T follicular helper cell (primary cell): Measurements from ENCODE around the gene IQGAP1.

Source experiments
- DNase-seq: peaks from one replicate; pipeline ENCODE4 v3.0.0-alpha.2; 2020; ENCODE audit warnings: low read depth

IQGAP1 gene

GRCh38 chr15:90436952-90437351 is 48.9 kb downstream of the IQGAP1 start:
- no peak for DNase-seq

- no peak for DNase-seq
Observed at GRCh38 chr15:90437516-90437915, 49.5 kb downstream of the IQGAP1 start.

- DNase-seq, result no peak
Observed at GRCh38 chr15:90439946-90440345, 51.9 kb downstream of the IQGAP1 start.

- no peak for DNase-seq
Observed at GRCh38 chr15:90441027-90441426, 53.0 kb downstream of the IQGAP1 start.

- DNase-seq, result no peak
Observed at GRCh38 chr15:90442423-90442822, 54.4 kb downstream of the IQGAP1 start.

DNA sequence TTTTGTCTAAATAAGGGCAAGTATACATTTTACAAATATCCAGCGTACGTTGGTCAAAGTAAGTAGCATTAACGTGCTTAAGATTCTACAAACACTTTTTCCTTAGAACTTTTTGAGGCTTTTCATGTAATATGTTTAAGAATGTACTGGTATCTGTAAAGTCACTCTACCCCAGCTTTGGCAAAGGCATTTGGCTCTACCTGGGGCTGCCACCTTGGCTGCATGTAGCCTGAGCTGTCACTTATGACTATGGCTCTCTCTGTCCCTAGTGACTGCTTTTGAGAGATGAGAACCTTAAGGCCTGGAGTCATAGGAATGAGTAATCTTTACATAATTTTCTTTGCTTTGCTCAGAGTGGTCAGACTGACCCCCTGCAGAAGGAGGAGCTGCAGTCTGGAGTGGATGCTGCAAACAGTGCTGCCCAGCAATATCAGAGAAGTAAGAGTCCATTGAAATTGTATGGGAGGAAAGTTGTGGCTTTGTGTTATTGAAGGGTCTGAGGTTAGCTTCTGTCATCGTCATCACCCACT is 61.2 kb downstream of the IQGAP1 start:
- no peak for DNase-seq

DNA sequence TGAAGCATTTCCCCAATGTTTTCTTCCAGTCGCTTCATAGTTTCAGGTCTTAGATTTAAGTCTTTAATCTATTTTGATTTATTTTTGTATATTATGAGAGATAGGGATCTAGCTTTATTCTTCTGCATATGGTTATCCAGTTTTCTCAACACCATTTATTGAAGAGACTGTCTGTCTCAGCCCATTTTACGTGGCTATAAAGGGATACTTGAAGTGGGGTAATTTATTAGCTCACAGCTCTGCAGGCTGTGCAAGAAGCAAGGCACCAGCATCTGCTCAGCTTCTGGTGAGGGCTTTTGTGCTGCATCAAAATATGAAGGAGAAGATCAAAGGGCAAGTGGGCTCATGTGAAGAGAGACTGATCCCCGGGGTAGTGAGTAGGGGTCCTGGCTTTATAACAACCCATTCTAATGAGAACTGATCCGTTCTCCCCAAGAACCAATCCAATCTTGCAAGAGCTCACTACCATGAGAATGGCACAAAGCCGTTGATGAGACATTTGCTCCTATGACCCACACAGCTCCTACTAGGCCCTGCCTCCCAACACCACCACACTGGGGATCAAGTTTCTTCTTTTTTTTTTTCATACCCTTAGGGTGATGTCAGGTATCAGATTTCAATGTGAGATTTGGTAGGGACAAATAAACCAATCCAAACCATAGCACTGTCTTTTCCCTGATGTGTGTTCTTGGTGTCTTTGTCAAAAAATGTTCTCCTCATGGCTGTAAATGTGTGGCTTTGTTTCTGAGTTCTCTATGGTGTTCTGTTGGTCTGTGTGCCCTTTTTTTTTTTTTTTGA is 63.2 kb downstream of the IQGAP1 start:
- DNase-seq, result no peak

- no peak for DNase-seq
Observed at GRCh38 chr15:90456236-90456635, 68.2 kb downstream of the IQGAP1 start.

DNA sequence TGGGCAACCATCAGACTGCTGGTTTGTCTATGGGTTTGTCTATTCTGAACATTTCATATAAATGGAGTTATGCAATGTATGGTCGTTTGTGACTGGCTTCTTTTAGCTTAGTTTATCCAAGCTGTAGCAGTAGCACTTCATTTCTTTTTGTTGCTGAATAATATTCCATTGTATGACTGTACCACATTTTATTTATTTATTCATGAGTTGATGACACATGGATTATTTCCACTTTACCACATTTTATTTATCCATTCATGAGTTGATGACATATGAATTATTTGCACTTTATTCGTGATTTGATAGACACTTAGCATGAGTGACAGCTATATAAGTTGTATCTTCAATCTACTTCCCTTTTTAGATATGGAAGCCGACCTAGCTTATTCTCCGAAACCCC is 70.0 kb downstream of the IQGAP1 start:
- no peak for DNase-seq

GRCh38 chr15:90459368-90459767 is 71.3 kb downstream of the IQGAP1 start:
- no peak for DNase-seq

DNA sequence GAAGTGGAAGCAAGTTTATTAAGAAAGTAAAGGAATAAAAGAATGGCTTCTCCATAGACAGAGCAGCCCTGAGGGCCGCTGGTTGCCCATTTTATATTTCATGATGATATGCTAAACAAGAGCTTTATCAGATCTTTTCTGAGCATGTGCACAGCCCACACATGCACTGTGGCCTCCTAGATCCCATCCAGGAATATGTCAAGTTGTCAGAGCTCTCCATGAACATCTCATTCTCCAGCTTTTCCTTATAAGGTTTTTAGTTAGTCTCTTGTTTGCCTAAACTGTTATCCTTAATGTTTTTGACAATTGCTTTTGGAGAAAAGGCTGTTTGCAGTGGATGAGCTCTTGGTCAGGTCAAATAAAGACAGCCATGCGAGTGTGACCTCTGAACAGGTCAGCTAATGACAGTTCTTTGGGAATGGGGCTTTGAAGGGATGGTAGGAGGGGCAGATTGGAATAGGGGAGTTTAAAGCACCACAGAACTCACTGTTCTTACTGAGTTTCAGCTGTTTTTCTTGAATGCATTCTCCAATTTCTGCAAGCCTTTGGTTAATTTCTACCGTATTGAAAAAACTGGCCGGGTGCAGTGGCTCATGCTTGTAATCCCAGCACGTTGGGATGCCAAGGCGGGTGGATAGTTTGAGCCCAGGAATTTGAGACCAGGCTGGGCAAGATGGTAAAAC is 72.2 kb downstream of the IQGAP1 start:
- DNase-seq, result no peak

- no peak for DNase-seq
Observed at GRCh38 chr15:90463381-90463780, 75.3 kb downstream of the IQGAP1 start.

GRCh38 chr15:90465140-90465929 is 77.3 kb downstream of the IQGAP1 start:
- DNase-seq, result no peak

DNA sequence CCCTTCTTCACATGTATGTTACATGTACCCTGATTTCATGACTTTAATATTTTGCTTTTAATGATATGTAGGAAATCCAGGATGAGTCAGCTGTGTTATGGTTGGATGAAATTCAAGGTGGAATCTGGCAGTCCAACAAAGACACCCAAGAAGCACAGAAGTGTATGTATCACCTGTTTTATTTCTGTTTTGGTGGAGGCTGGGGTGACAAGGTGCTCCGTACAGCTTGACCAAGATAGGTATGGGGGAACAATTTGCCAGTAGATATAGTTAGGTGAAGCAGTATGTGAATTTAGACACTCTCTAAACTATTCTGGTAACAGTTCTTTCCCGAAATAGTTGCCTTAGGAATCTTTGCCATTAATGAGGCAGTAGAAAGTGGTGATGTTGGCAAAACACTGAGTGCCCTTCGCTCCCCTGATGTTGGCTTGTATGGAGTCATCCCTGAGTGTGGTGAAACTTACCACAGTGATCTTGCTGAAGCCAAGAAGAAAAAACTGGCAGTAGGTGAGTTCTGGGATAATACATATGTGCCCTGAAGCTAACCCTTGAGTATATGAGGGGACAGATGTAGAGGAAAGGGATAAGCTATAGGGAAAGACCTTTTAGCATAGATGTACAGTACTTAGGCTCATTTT is 78.0 kb downstream of the IQGAP1 start:
- DNase-seq, result no peak

DNA sequence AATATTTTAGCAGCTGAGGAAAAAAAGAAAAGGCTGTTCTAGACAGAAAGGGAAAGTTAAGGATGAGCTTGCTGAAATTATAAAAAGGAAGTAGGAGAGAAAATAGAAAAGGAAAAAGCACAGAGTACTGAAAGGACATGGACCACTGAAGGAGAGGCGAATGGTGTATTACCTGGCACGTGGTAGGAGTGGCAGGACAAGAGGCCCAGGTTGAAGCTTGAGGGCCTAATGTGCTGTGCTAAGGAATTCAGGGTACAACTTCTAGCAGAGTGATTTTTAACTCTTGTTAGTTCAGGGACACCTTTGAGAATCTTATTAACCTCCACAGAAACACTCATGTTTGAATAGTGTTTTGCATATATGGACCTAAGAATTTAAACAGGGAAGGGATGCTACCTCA is 81.7 kb downstream of the IQGAP1 start:
- DNase-seq, result no peak

DNA sequence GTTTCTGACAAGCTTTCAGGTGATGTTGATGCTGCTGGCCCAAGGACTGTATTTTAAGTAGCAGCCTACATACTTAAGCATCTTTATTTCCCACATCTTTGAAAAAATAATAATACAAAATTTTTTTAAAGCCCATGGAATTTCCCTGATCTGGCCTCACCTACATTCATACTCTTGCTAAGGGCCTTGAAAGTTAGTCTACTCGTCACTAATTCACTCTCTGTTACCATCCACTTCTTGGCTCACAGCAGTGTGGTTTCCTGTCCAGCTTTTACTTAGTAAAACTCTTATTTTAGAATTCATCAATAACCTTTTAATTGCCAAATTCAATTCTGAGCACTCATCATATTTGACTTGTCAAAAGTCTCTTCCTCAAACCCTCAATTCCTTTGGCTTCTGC is 82.4 kb downstream of the IQGAP1 start:
- DNase-seq, result no peak

DNA sequence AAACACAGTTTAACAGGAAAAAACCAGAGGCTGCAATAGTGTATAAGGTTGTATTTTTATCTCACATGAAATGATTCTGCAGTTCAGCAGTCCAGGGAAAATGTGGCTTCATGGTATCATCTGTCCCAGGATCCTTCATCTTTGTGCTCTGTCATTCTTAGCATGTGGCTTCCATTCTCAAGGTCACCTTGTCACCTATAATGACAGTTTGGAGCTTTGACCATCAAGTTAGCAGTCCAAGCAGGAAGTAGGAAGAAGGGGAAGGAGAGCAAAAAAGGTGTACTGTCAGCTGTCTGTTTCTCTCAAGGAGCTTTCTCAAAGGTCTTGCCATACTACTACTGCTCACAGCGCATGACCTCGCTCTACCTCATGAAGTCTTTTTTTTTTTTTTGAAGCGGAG is 83.1 kb downstream of the IQGAP1 start:
- DNase-seq, result no peak

DNA sequence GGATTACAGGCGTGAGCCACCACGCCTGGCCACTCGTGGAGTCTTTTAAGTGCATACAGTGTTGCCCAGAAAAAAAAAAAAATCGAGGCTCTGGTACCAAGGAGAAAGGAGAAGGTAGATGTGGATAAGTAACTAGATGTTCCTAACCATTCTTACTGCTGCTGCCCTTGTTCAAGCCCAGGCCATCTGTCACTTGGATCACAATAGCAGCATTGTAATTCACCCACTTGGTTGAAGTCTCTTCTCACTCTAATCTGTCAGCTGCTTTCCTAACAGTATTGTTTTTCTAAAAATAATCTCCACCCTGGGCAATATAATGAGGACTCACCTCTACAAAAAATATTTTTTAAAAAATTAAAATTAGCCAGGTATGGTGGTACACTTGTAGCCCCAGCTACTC is 83.7 kb downstream of the IQGAP1 start:
- no peak for DNase-seq

DNA sequence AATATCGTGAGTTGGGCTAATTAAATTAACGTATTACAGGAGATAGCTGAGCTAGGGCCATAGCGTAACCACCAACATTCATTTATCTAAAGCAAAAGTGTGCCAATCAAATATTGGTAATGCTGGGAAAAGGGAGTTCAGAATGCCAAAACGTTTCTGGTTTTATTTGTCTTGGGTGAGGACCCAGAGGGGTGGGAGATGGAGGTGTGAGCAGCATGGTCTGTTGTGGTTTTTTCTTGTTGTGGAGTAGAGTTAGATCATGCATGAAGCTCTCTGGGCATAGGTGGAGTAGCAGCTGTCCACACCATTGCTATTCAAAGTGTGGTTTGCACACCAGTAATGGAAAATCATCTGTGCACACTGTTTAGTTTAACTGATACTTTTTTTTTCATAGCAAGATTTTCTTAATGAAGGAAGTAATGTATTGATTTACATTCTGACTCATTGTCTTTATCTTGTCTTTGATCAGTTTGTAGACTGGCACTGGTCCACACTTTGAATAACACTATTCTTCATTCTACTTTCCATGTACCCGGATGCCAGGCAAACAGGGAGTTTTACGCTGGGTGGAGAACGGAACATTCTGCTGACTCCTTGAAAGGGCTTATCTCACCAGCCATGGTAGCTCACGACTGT is 90.9 kb downstream of the IQGAP1 start:
- no peak for DNase-seq

DNA sequence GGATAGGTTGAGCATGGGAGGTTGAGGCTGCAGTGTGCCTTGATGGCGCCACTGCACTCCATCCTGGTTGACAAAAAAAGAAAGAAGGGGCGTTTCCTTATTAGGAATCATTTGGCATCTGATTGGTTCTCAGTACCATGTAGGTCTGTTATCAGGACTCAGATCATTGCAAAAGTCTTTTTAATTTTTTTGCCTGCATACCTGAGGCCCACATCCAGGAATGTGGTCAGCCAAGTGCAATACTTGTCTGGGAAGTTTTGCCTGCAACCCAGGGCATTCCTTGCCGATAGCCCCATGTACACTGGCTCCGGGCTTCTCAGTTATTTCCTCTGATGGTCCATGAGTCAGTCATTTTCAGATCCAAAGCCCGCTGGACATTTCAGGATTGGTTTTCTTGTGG is 91.6 kb downstream of the IQGAP1 start:
- no peak for DNase-seq

DNA sequence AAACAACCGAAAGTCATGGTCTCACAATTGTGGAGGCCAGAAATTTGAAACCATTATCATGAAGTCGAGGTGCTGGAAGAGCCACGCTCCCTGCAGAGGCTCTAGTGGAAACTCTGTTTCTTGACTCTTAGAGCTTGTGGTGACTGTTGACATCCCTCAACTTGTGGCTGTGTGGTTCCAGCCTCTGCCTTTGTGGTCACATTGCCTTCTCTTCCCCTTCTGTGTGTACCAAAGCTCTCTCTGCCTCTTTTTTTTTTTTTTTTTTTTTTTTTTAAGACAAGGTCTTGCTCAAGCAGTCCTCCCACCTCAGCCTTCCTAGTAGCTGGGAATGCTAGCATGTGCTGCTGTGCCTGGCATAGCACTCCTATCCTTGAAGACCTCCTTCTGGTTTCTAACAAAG is 93.0 kb downstream of the IQGAP1 start:
- no peak for DNase-seq
